Stimulated activated CD8-positive, alpha-beta memory T cell treated with anti-CD3 and anti-CD28 coated beads, Interleukin-7, amount 100 ng/mL, for 4 hours (primary cell): ENCODE results near the gene RAB10.

Experiments used
- DNase-seq, 2 donors: peaks; one replicate each; pipeline ENCODE4 v3.0.0-alpha.2; 2020; ENCODE audit warnings: low read depth in 2 of 2

RAB10 gene

DNA sequence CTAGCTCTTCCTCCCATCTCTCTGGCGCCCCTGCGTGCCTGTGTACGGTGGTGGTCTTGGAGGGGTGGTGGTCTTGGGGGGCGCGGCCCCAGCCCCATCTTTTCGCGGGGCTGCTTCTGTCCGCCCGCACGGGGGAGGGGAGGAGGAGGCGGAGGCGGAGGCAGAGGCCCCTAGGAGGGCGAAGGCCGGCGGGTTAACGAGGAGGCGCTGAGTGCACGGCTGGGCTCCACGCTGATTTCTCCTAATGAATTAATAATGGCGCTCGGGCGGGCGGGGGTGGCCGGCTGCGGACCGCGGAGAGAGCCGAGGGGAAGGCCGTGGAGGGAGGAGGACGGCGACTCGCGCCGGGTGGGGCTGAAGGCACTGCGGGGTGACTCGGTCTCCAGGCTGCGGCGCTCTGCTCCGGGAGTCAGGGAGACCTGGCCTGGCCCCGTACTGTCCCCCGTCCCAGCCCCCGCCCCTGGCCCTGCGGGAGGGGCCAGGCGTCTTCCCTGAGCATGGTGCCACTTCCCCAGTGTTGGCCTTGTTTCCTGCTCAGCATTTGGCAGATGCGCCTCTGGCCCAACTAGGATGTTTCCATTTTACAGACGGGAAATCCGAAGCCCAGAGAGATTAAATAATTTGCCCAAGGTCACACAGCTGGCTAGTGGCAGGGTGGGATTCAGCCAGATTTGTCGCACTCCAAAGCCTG, 145.0 kb downstream of the RAB10 start:
- DNase-seq, result no peak

DNA sequence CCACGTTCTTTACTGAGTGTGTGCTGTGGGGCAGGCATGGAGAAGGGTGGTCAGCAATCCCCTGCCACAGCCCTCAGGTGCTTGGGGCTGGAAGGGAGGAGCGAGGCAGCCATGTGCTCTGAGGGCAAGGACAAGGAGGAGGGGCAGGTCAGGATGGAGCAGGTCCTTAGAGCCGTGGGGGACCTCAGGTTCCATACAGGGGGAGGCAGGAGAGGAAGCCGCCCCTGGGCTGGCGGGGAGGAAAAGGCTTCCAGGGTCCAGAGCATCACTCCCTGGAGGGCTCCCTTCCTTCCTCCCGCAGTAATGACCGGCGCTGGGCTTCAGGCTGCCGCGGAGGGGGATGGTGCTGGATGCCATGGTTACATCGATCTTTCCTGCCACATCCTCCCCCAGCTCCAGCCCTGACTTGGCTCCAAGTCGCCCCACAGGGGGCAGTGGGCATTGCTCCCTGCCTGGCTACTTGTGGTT, 145.6 kb downstream of the RAB10 start:
- no peak for DNase-seq

DNA sequence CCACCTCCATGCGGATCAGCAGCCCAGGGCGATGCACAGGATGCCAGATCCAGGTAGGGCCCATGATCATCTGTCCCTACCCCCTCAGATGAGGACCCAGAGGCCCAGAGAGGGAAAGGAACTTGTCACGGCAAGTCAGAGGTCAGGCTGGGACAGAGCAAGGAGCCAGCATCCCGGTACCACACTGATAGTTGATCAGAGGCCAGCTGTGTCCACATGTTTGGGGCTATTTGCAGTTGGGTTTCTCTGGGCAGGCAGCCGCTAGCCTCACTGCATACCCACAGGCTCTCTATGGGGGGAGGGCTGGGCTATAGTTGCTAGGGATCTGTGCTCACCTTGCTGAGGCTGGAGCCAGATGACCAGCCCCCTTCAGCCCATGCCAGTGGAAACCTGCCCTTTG, 148.6 kb downstream of the RAB10 start:
- DNase-seq, result no peak

DNA sequence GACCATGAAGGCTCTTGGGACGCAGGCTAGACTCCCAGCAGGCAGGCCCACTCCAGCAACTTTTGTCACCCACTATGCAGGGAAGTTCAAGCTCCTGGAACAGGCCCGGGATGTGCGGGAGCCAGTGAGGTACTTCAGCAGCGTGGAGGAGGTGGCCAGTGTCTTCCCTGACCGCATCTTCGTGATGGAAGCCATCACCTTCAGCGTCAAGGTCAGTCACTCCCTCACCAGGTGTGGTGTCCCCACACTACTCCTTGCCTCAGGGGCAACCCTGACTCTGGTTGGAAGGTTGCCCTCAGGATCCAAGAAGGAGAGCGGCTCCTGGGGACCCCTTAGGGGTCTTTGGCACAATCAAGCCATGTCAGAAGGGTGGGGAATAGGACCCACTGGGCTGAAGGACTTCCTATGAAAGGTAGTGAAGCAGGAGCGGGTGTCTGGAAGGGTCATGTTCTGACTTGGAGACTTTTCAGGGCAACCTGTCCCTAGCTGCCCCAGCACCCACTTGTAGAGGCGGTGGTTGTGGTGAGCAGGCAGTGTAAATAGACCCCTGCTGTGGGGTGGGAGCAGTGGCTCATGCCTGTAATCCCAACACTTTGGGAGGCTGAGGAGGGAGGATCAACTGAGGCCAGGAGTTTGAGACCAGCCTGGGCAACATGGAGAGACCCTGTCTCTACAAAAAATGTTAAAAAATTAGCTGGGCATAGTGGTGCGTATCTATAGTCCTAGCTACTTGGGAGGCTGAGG, 149.2 kb downstream of the RAB10 start:
- DNase-seq, result no peak

DNA sequence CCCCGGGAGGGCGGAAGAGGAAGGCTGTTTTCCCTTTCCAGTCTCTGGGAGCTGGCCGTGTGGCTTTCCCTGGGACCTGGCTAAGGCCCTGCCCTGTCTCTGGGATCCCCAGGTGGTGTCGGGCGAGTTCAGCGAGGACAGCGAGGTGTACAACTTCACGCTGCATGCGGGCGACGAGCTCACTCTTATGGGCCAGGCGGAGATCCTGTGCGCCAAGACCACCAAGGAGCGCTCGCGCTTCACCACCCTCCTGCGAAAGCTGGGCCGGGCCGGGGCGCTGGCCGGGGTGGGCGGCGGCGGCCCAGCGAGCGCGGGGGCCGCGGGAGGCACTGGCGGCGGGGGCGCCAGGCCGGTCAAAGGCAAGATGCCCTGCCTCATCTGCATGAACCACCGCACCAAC, 150.2 kb downstream of the RAB10 start:
- no peak for DNase-seq

DNA sequence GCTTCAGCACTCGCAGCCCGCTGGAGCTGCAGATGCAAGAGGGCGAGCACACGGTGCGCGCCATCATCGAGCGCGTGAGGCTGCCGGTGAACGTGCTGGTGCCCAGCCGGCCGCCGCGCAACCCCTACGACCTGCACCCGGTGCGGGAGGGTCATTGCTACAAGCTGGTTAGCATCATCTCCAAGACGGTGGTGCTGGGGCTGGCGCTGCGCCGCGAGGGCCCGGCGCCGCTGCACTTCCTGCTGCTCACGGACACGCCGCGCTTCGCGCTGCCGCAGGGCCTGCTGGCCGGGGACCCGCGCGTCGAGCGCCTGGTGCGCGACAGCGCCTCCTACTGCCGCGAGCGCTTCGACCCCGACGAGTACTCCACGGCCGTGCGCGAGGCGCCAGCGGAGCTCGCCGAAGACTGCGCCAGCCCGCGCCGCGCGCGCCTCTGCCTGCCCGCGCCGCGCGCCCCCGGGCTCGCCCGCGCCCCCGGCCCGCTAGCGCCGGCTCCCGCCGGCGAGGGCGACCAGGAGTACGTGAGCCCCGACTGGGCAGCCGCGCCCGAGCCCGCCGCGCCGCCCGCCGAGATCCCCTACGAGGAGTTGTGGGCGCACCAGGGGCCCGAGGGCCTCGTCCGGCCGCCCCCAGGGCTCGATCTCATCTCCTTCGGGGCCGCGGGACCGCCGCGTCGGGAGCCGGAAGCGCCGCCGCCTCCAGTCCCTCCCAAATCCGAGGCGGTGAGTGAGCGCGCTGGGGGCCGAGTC, 150.8 kb downstream of the RAB10 start:
- peak; percentile 39 to 82 for DNase-seq

DNA sequence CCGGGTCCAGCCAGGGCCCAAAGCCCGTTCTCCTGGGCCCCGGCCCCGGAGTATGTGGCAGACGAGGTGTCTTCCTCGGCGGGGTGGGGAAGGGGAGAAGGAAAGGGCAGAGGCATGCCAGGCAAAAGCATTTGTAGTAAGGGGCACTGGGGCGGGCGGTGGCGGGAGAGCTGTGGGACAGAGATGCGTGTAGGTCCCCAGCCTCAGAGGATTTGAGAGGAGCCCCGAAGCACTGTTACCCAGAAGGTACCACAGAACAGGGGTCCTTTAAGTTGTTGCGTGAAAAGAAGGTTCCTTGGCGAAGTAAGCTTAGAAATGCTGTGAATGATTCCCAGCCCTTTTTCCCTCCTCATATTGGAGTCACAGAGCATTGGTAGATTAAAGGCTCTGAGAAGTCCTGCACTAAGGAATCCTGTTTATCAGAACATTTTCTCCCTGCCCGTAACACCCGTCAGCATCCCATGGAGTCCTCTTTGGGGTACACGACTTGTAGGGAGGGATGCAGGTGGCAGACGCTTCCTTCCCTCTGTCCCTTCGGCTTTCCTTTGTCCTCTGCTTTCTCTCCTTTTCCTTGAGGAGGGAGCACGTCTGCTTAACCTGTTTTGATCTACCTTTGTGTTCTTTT, 151.5 kb downstream of the RAB10 start:
- DNase-seq, result no peak

DNA sequence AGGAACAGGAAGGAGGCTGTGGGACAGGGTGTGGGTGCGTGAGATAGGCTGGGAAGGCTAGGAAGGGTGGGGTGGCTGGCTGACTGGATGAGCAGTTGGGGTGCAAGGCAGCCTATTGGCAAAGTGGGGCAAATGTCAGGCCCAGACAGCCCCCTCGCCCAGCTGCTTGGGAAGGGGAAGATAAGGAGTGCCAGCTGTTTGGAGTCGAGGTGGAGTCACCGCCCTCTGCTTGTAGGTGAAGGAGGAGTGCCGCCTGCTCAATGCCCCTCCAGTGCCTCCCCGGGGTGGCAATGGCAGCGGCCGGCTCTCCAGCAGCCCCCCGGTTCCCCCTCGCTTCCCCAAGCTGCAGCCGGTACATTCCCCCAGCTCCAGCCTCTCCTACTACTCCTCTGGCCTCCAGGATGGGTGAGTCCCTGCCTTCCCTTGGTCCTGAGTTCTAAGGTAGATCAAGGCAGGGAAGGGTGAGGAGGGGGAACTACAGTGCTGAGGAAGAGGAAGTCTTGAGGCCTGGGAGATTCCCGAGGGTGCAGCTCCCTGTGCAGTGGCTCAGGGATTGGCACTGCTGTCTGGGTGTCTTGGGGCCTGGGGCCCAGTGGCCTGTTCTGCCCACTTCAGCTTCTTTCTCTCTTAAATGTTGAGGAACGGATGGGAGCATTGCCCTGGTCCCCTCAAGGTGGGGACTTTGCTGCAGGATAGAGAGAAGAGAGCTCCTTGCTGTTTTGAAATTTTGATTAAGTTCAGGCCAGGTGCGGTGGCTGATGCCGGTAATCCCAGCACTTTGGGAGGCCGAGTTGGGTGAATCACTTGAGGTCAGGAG, 152.3 kb downstream of the RAB10 start:
- DNase-seq, result no peak
